HCT116 (cell line): ENCODE measurements around the gene SERPINI1. TPM values are rescaled to one million over a fixed set of nuclear protein-coding genes. Genes with fewer than 3 reads are reported as not detected.

Source experiments
- ATAC-seq: fragments of 200-7000 bp; cut with Tn5 transposase; 2 replicates; pipeline ENCODE4 v1.9.1; 2020; ENCODE audit warnings: mild to moderate bottlenecking, moderate library complexity
- BruUV-seq: library from RNA; stranded (reverse); fragments of 400-500 nt; replicated peaks from 2 replicates; lab custom pipeline; 2021; lab: Mats Ljungman, UMichigan
- CTCF ChIA-PET: fragments of 300-600 bp; sonication (Branson Sonifier 250); formaldehyde crosslinking; loops from one replicate; lab custom pipeline; 2021; ENCODE audit warnings: antibody characterized with exemption; lab: Charles Lee
- POLR2A ChIA-PET: fragments of 300-600, 350-600 bp; sonication (Branson Sonifier 250); formaldehyde crosslinking; loops from one replicate; lab custom pipeline; 2021; ENCODE audit warnings: antibody characterized with exemption; lab: Charles Lee
- RAD21 ChIA-PET, 2 experiments: fragments of 300-600 bp; sonication (Branson Sonifier 250); formaldehyde crosslinking; loops; one replicate each; lab custom pipeline; 2023; ENCODE audit warnings: low total read pairs in 2 of 2; ENCODE audit not compliant: uncharacterized antibody in 2 of 2, unreplicated experiment in 2 of 2, low non-redundant PET in 1 of 2; lab: Charles Lee
- DNase-seq: peaks from one replicate; pipeline ENCODE4 v3.0.0-alpha.2; 2010; ENCODE audit warnings: low read depth, low spot score
- H2AFZ ChIP-seq: fragments of 200-600 bp; shearing (Covaris generic), sonication (generic); 2 replicates; pipeline ENCODE4 v1.6.1; 2017; ENCODE audit warnings: low read depth, mixed run types, mixed read lengths, antibody characterized with exemption, low read length; ENCODE audit not compliant: poor library complexity, severe bottlenecking
- H3K27ac ChIP-seq: 2 replicates; pipeline ENCODE4 v1.5.1; 2012; ENCODE audit warnings: low read depth, low read length
- H3K27me3 ChIP-seq: fragments of 200-600 bp; sonication (generic); 2 replicates; pipeline ENCODE4 v1.6.1; 2016; ENCODE audit warnings: mixed run types, low read length, mixed read lengths; ENCODE audit not compliant: insufficient read depth
- H3K36me3 ChIP-seq, 2 experiments: fragments of 200-500 bp in 1 of 2; fragments of 200-600 bp in 1 of 2; sonication (Bioruptor generic) in 1 of 2; sonication (generic) in 1 of 2; 2 replicates each; pipeline versions ENCODE4 v1.5.1 to v1.6.1; 2014 to 2016; ENCODE audit warnings: low read length in 2 of 2, inconsistent platforms in 1 of 2, mixed read lengths in 1 of 2, mixed run types in 1 of 2; ENCODE audit not compliant: insufficient read depth in 2 of 2, control insufficient read depth in 1 of 2
- H3K4me1 ChIP-seq, 2 experiments: fragments of 200-600 bp in 1 of 2; sonication (generic) in 1 of 2; 2 replicates each; pipeline versions ENCODE4 v1.5.1 to v1.6.1; 2012 to 2017; ENCODE audit warnings: low read length in 2 of 2, inconsistent platforms in 1 of 2, mild to moderate bottlenecking in 1 of 2, mixed read lengths in 1 of 2, mixed run types in 1 of 2, moderate library complexity in 1 of 2; ENCODE audit not compliant: insufficient read depth in 2 of 2, control insufficient read depth in 1 of 2
- H3K4me2 ChIP-seq: fragments of 200-600 bp; sonication (generic); 2 replicates; pipeline ENCODE4 v1.6.1; 2017; ENCODE audit warnings: mixed run types, low read length, mixed read lengths
- H3K4me3 ChIP-seq, 2 experiments: fragments of 200-600 bp in 1 of 2; sonication (generic) in 1 of 2; replicated peaks in 1 of 2; 2 replicates each; pipeline ENCODE4 v1.5.1; 2011 to 2016; ENCODE audit warnings: low read length in 2 of 2, control low read depth in 1 of 2, low read depth in 1 of 2, mild to moderate bottlenecking in 1 of 2, mixed read lengths in 1 of 2, mixed run types in 1 of 2
- H3K79me2 ChIP-seq: fragments of 200-600 bp; sonication (generic); 2 replicates; pipeline ENCODE4 v1.6.1; 2017; ENCODE audit warnings: mild to moderate bottlenecking, mixed run types, low read length, moderate library complexity, mixed read lengths; ENCODE audit not compliant: insufficient read depth
- H3K9ac ChIP-seq: fragments of 200-600 bp; sonication (generic); 2 replicates; pipeline ENCODE4 v1.6.1; 2016; ENCODE audit warnings: low read length, mixed read lengths
- H3K9me2 ChIP-seq: fragments of 200-600 bp; sonication (generic), shearing (Covaris generic); 2 replicates; pipeline ENCODE4 v1.6.1; 2017; ENCODE audit warnings: mixed run types, mild to moderate bottlenecking, moderate library complexity; ENCODE audit not compliant: insufficient read depth
- H3K9me3 ChIP-seq, 2 experiments: fragments of 200-500 bp in 1 of 2; fragments of 200-600 bp in 1 of 2; sonication (Bioruptor generic) in 1 of 2; sonication (generic) in 1 of 2; 2 replicates each; pipeline ENCODE4 v1.6.1; 2014 to 2017; ENCODE audit warnings: low read length in 2 of 2, mixed read lengths in 2 of 2, inconsistent platforms in 1 of 2, low read depth in 1 of 2, mild to moderate bottlenecking in 1 of 2, mixed run types in 1 of 2, moderate library complexity in 1 of 2; ENCODE audit not compliant: control insufficient read depth in 1 of 2, insufficient read depth in 1 of 2
- H4K20me1 ChIP-seq: fragments of 200-600 bp; sonication (generic), shearing (Covaris generic); 2 replicates; pipeline ENCODE4 v1.6.1; 2017; ENCODE audit warnings: mixed run types, mild to moderate bottlenecking, moderate library complexity; ENCODE audit not compliant: insufficient read depth
- ATF3 ChIP-seq: IDR thresholded peaks from 2 replicates; pipeline ENCODE4 v1.6.1; 2012
- CEBPB ChIP-seq: IDR thresholded peaks from 2 replicates; pipeline ENCODE4 v1.6.1; 2012; ENCODE audit warnings: low read depth
- CTCF ChIP-seq, 3 experiments: fragments of 200-600 bp in 1 of 3; sonication (generic) in 1 of 3; IDR thresholded peaks in 2 of 3; conservative IDR thresholded peaks in 1 of 3; 2 replicates each; pipeline ENCODE4 v1.5.1; 2012 to 2017; ENCODE audit warnings: low read depth in 2 of 3, low read length in 2 of 3, antibody characterized with exemption in 1 of 3, borderline replicate concordance in 1 of 3, control low read depth in 1 of 3, mild to moderate bottlenecking in 1 of 3, mixed read lengths in 1 of 3, mixed run types in 1 of 3, moderate library complexity in 1 of 3; ENCODE audit not compliant: insufficient read depth in 1 of 3
- EGR1 ChIP-seq: IDR thresholded peaks from 2 replicates; pipeline ENCODE4 v1.6.1; 2012; ENCODE audit warnings: low read depth
- ELF1 ChIP-seq: IDR thresholded peaks from 2 replicates; pipeline ENCODE4 v1.6.1; 2012; ENCODE audit warnings: low read depth, borderline replicate concordance
- EZH2 ChIP-seq: fragments of 200-600 bp; sonication (generic); IDR thresholded peaks from 2 replicates; pipeline ENCODE4 v1.6.1; 2017; ENCODE audit warnings: antibody characterized with exemption, mixed run types
- FOSL1 ChIP-seq: IDR thresholded peaks from 2 replicates; pipeline ENCODE4 v1.6.1; 2012; ENCODE audit warnings: low read depth
- JUND ChIP-seq: IDR thresholded peaks from 2 replicates; pipeline ENCODE4 v1.6.1; 2012
- POLR2A ChIP-seq: IDR thresholded peaks from 2 replicates; pipeline ENCODE4 v1.7.0; 2011; ENCODE audit warnings: borderline replicate concordance; ENCODE audit not compliant: insufficient read depth, insufficient read length; ENCODE audit errors: extremely low read depth
- RAD21 ChIP-seq: IDR thresholded peaks from 2 replicates; pipeline ENCODE4 v1.6.1; 2012; ENCODE audit warnings: low read depth, mild to moderate bottlenecking
- SIN3A ChIP-seq: IDR thresholded peaks from 2 replicates; pipeline ENCODE4 v1.6.1; 2012; ENCODE audit warnings: low read depth
- SP1 ChIP-seq: IDR thresholded peaks from 2 replicates; pipeline ENCODE4 v1.6.1; 2012; ENCODE audit warnings: low read depth
- SRF ChIP-seq: IDR thresholded peaks from 2 replicates; pipeline ENCODE4 v1.6.1; 2012; ENCODE audit warnings: low read depth
- TCF7L2 ChIP-seq: IDR thresholded peaks from 2 replicates; pipeline ENCODE4 v1.7.0; 2011; ENCODE audit warnings: borderline replicate concordance, inconsistent platforms; ENCODE audit not compliant: insufficient read depth, insufficient read length; ENCODE audit errors: extremely low read depth
- YY1 ChIP-seq: IDR thresholded peaks from 2 replicates; pipeline ENCODE4 v1.6.1; 2011; ENCODE audit warnings: low read length, low read depth, moderate library complexity, mild to moderate bottlenecking; ENCODE audit not compliant: insufficient replicate concordance; ENCODE audit errors: extremely low read depth
- ZBTB33 ChIP-seq: IDR thresholded peaks from 2 replicates; pipeline ENCODE4 v1.6.1; 2011; ENCODE audit warnings: mild to moderate bottlenecking, low read length, moderate library complexity; ENCODE audit not compliant: insufficient replicate concordance; ENCODE audit errors: extremely low read depth
- intact Hi-C: fragments of 100-400 bp; cut with micrococcal nuclease; formaldehyde crosslinking; loops from 2 replicates; pipeline ENCODE4 v1.10.0; 2022
- total RNA-seq: library from RNA; stranded (reverse); gene quantifications from one replicate; pipeline ENCODE4 v1.2.1, GENCODE V29; 2021; ENCODE audit not compliant: unreplicated experiment

The SERPINI1 gene
- total RNA-seq, 1 experiment from 2014 or later = 6.5 TPM

GRCh38 chr3:167750272-167750971 is 14.9 kb downstream of the SERPINI1 start (continued):
- no peak for TF ChIP-seq CEBPB
- TF ChIP-seq FOSL1 = no peak
- TF ChIP-seq ZBTB33 = no peak

- Histone ChIP-seq H3K36me3 (no peaks in the 10 kb centered on the region; a peak in 1 of 4 replicates), H3K4me2 (no peak overlapping the region), H4K20me1 (no peaks in the 10 kb centered on the region), H3K27ac (no peak overlapping the region), H3K4me1 (no peaks in the 10 kb centered on the region), H3K27me3 (no peaks in the 10 kb centered on the region), H2AFZ (no peak overlapping the region), H3K79me2 (no peaks in the 10 kb centered on the region), H3K9ac (no peak overlapping the region), H3K9me2 (no peaks in the 10 kb centered on the region), H3K4me3 (no peak overlapping the region), H3K9me3 (no peaks in the 10 kb centered on the region)
- ChIA-PET CTCF (no interaction called here), RAD21 (no interaction called here), POLR2A (no interaction called here)
- no TSS peak for BruUV-seq
- intact Hi-C loops = no loop called here
- ATAC-seq = no peak
- TF ChIP-seq CTCF (IDR thresholded peaks at IDR 0.05 in 2 of 3, conservative IDR thresholded peaks at IDR 0.05 in 1 of 3; ENCODE audit: borderline replicate concordance in 1 of 3, insufficient read depth in 1 of 3, low read depth in 2 of 3, low read length in 2 of 3) = no peak
- no peak for TF ChIP-seq SIN3A
- no peak for TF ChIP-seq ATF3
- no peak for TF ChIP-seq TCF7L2
- no peak for TF ChIP-seq SP1
- TF ChIP-seq EGR1 = no peak
- TF ChIP-seq ZBTB33 = no peak
- no peak for TF ChIP-seq EZH2
- no peak for TF ChIP-seq ELF1
- TF ChIP-seq POLR2A = no peak
- TF ChIP-seq RAD21 = no peak
- no peak for TF ChIP-seq YY1
- TF ChIP-seq JUND = no peak
- no peak for TF ChIP-seq CEBPB
- no peak for TF ChIP-seq SRF
- DNase-seq = no peak
Observed at GRCh38 chr3:167754049-167754448, 18.5 kb downstream of the SERPINI1 start.
